ENCODE measurements around the gene APOO.

DNA sequence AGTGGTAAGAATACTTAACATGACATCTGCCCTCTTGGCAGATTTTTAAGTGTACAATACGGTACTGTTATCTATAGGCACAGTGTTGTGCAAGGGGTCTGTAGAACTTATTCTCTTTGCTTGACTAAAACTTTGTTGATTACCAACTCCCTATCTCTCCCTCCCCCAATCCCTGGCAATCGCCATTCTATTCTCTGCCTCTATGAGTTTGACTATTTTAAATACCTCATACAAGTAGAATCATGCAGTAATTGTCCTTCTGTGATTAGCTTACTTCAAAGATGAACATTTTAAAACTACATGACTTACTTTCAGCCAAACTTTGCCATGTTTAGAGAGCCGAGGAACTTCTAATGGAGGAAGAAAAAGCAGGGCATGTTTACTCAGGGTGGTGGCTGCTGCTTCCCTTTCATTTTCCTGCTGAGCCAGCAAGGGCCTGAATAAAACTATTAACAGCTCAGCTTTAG lies 62.4 kb downstream of the APOO start:
- TF ChIP-seq, protein P1, sequence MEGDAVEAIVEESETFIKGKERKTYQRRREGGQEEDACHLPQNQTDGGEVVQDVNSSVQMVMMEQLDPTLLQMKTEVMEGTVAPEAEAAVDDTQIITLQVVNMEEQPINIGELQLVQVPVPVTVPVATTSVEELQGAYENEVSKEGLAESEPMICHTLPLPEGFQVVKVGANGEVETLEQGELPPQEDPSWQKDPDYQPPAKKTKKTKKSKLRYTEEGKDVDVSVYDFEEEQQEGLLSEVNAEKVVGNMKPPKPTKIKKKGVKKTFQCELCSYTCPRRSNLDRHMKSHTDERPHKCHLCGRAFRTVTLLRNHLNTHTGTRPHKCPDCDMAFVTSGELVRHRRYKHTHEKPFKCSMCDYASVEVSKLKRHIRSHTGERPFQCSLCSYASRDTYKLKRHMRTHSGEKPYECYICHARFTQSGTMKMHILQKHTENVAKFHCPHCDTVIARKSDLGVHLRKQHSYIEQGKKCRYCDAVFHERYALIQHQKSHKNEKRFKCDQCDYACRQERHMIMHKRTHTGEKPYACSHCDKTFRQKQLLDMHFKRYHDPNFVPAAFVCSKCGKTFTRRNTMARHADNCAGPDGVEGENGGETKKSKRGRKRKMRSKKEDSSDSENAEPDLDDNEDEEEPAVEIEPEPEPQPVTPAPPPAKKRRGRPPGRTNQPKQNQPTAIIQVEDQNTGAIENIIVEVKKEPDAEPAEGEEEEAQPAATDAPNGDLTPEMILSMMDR (conservative IDR thresholded peaks at IDR 0.05) = no peak
- TF ChIP-seq ZFX (IDR thresholded peaks at IDR 0.05) = no peak
